HFFc6 (cell line): ENCODE results near the gene HRAS. TPM values are rescaled to one million over a fixed set of nuclear protein-coding genes. Genes with fewer than 3 reads are reported as not detected.
A peak's percentile ranks its signal among the peaks of the same experiment; 100 is the strongest.

ENCODE experiments used
- DNase-seq: peaks from one replicate; pipeline ENCODE4 v3.0.0-alpha.2; 2018
- H3K27ac Mint-ChIP-seq: 2 replicates; pipeline ENCODE4 v1.8.0; 2020; ENCODE audit warnings: mild to moderate bottlenecking, mixed read lengths
- H3K27me3 Mint-ChIP-seq: 2 replicates; pipeline ENCODE4 v1.8.0; 2021; ENCODE audit warnings: mild to moderate bottlenecking, moderate library complexity, mixed read lengths; ENCODE audit not compliant: insufficient read depth
- H3K36me3 Mint-ChIP-seq: 2 replicates; pipeline ENCODE4 v1.8.0; 2021; ENCODE audit warnings: low read depth, mixed read lengths
- H3K4me1 Mint-ChIP-seq: 2 replicates; pipeline ENCODE4 v1.8.0; 2020; ENCODE audit warnings: low read depth, mixed read lengths
- H3K4me3 Mint-ChIP-seq: 2 replicates; pipeline ENCODE4 v1.8.0; 2020; ENCODE audit warnings: mild to moderate bottlenecking, moderate library complexity, mixed read lengths
- H3K9me3 Mint-ChIP-seq: 2 replicates; pipeline ENCODE4 v1.8.0; 2020; ENCODE audit warnings: mild to moderate bottlenecking, mixed read lengths
- CTCF ChIP-seq: fragments of 200-600 bp; sonication (generic); IDR thresholded peaks from 2 replicates; pipeline ENCODE4 v1.5.0; 2021; ENCODE audit warnings: antibody characterized with exemption, mild to moderate bottlenecking
- total RNA-seq, 6 experiments: library from RNA; stranded (reverse); fragmentation: NEBNext Ultra II Directional; extraction: Animal tissue kit (Norgen Biotek cat#: 25700); gene quantifications; 2 replicates in 1 of 6; 3 replicates in 5 of 6; pipeline ENCODE4 v1.2.3, GENCODE V29; 2021

Gene HRAS
- total RNA-seq, 6 experiments from 2014 or later = 102 to 125 (median 107) TPM

- Mint-ChIP-seq H3K36me3 (no peaks in the 10 kb centered on the region), H3K27me3 (peaks cover 2% of the 10 kb centered on the region; the same call in 1 of the 2 replicates), H3K4me3 (no peak overlapping the region), H3K27ac (no peak overlapping the region), H3K9me3 (no peaks in the 10 kb centered on the region), H3K4me1 (no peaks in the 10 kb centered on the region)
- no peak for DNase-seq
- TF ChIP-seq CTCF = no peak
These were observed 28.6 kb upstream of the HRAS start for GRCh38 chr11:563812-564578.

GRCh38 chr11:563066-563811, 27.9 kb upstream of the HRAS start:
- H3K4me1 Mint-ChIP-seq = no peaks in the 10 kb centered on the region
- H3K27me3 Mint-ChIP-seq = peaks cover 2% of the 10 kb centered on the region; the same call in 1 of the 2 replicates
- no peak for DNase-seq
- no peaks in the 10 kb centered on the region for H3K9me3 Mint-ChIP-seq
- TF ChIP-seq CTCF = no peak
- H3K36me3 Mint-ChIP-seq = no peaks in the 10 kb centered on the region
- H3K4me3 Mint-ChIP-seq = no peak overlapping the region
- no peak overlapping the region for H3K27ac Mint-ChIP-seq

GRCh38 chr11:562046-562645, 26.8 kb upstream of the HRAS start:
- no peak for TF ChIP-seq CTCF
- H3K4me1 Mint-ChIP-seq = no peaks in the 10 kb centered on the region
- H3K27me3 Mint-ChIP-seq = peaks cover 2% of the 10 kb centered on the region; the same call in 1 of the 2 replicates
- H3K4me3 Mint-ChIP-seq = peak overlapping the region; percentile 88
- no peaks in the 10 kb centered on the region for H3K36me3 Mint-ChIP-seq
- H3K9me3 Mint-ChIP-seq = no peaks in the 10 kb centered on the region
- H3K27ac Mint-ChIP-seq = no peak overlapping the region
- no peak for DNase-seq

- no peak for TF ChIP-seq CTCF
- Mint-ChIP-seq H3K27ac (peak overlapping the region; percentile 43; the same call in 1 of the 2 replicates), H3K4me1 (no peaks in the 10 kb centered on the region), H3K36me3 (no peaks in the 10 kb centered on the region), H3K27me3 (peaks cover 8% of the 10 kb centered on the region), H3K9me3 (no peaks in the 10 kb centered on the region), H3K4me3 (peak overlapping the region; percentile 88)
- peak; percentile 37 for DNase-seq
These were observed 26.0 kb upstream of the HRAS start for GRCh38 chr11:561148-562003.
